WTC11 (cell line): ENCODE measurements around the gene SLC8A1.

ENCODE experiments used
- ATF3 ChIP-seq: sonication (generic); formaldehyde crosslinking; conservative IDR thresholded peaks from 2 replicates; pipeline ENCODE4 v1.8.1; 2022; ENCODE audit warnings: mild to moderate bottlenecking, missing genetic modification reagents
- CTCF ChIP-seq: fragments of 200-600 bp; IDR thresholded peaks from 2 replicates; pipeline ENCODE4 v1.8.0; 2022; ENCODE audit warnings: antibody characterized with exemption
- E2F4 ChIP-seq: sonication (generic); formaldehyde crosslinking; IDR thresholded peaks from 2 replicates; pipeline ENCODE4 v1.8.1; 2022; ENCODE audit warnings: low read depth, mild to moderate bottlenecking, moderate library complexity, missing genetic modification reagents, borderline replicate concordance
- ESRRA ChIP-seq: sonication (generic); formaldehyde crosslinking; IDR thresholded peaks from 2 replicates; pipeline ENCODE4 v1.8.1; 2022; ENCODE audit warnings: mild to moderate bottlenecking, missing genetic modification reagents, borderline replicate concordance
- FOXJ3 ChIP-seq: sonication (generic); formaldehyde crosslinking; IDR thresholded peaks from 2 replicates; pipeline ENCODE4 v1.9.0; 2021; ENCODE audit warnings: missing genetic modification reagents, mild to moderate bottlenecking, borderline replicate concordance
- FOXK1 ChIP-seq: sonication (generic); formaldehyde crosslinking; IDR thresholded peaks from 2 replicates; pipeline ENCODE4 v1.8.0; 2022; ENCODE audit warnings: mild to moderate bottlenecking, moderate library complexity, missing genetic modification reagents
- HMGA2 ChIP-seq: fragments of 250-450 bp; sonication (Bioruptor Pico); IDR thresholded peaks from 2 replicates; pipeline ENCODE4 v1.4.0; 2021; ENCODE audit warnings: mild to moderate bottlenecking, moderate library complexity
- SMAD4 ChIP-seq: sonication (generic); formaldehyde crosslinking; IDR thresholded peaks from 2 replicates; pipeline ENCODE4 v1.8.0; 2022; ENCODE audit warnings: mild to moderate bottlenecking, missing genetic modification reagents
- TCF7 ChIP-seq: sonication (generic); formaldehyde crosslinking; IDR thresholded peaks from 2 replicates; pipeline ENCODE4 v1.8.0; 2022; ENCODE audit warnings: mild to moderate bottlenecking, low read depth, missing genetic modification reagents, moderate library complexity
- ZNF138 ChIP-seq: sonication (generic); formaldehyde crosslinking; conservative IDR thresholded peaks from 2 replicates; pipeline ENCODE4 v1.8.1; 2022; ENCODE audit warnings: mild to moderate bottlenecking, moderate library complexity, missing genetic modification reagents

- no peak for TF ChIP-seq CTCF
- no peak for TF ChIP-seq E2F4 (CRISPR knock-in tag)
- TF ChIP-seq ATF3 (CRISPR knock-in tag), result no peak
- TF ChIP-seq HMGA2 (CRISPR knock-in tag), result no peak
- TF ChIP-seq ESRRA (CRISPR knock-in tag), result no peak
- no peak for TF ChIP-seq TCF7 (CRISPR knock-in tag)
- TF ChIP-seq FOXJ3 (CRISPR knock-in tag), result no peak
- no peak for TF ChIP-seq ZNF138 (CRISPR knock-in tag)
- TF ChIP-seq FOXK1 (CRISPR knock-in tag), result no peak
- TF ChIP-seq SMAD4 (CRISPR knock-in tag), result no peak
Observed at GRCh38 chr2:40273734-40274182, 178.1 kb downstream of the SLC8A1 start.
